22Rv1 (cell line): ENCODE measurements around the gene ABCC8.

ENCODE experiments used
- CTCF ChIP-seq: fragments of 450-650 bp; IDR thresholded peaks from 2 replicates; pipeline ENCODE4 v1.5.1; 2017; ENCODE audit warnings: mild to moderate bottlenecking
- ZFX ChIP-seq: fragments of 450-650 bp; IDR thresholded peaks from 2 replicates; pipeline ENCODE4 v1.6.1; 2017; ENCODE audit warnings: antibody characterized with exemption, borderline replicate concordance

- TF ChIP-seq CTCF (no peak), ZFX (no peak)
These were observed 19.8 kb upstream of the ABCC8 start for GRCh38 chr11:17496406-17496805.
